ENCODE results near the gene CGNL1. TPM values are rescaled to one million over a fixed set of nuclear protein-coding genes. Genes with fewer than 3 reads are reported as not detected.

Gene CGNL1
- total RNA-seq, 1 donor from 2014 or later: 3.0 TPM

GRCh38 chr15:57328479-57328878, 47.8 kb upstream of the CGNL1 start:
- Histone ChIP-seq H3K27me3 (no peaks in the 10 kb centered on the region), H3K27ac (no peak overlapping the region), H3F3A (ENCODE audit: low read depth) (peaks cover 5% of the 10 kb centered on the region), H3K36me3 (no peaks in the 10 kb centered on the region), H4K20me1 (ENCODE audit: low read depth) (no peaks in the 10 kb centered on the region), H3K4me3 (no peak overlapping the region), H3K9ac (no peak overlapping the region), H3K79me2 (ENCODE audit: low read depth) (no peaks in the 10 kb centered on the region), H3K4me2 (no peak overlapping the region), H3K4me1 (peaks cover 8% of the 10 kb centered on the region), H2AFZ (replicated peaks) (no peak overlapping the region), H3K9me3 (ENCODE audit: low read depth) (no peaks in the 10 kb centered on the region)
- Mint-ChIP-seq H3K27me3 (ENCODE audit: insufficient read depth, low read depth) (peaks cover 4% of the 10 kb centered on the region), H3K27ac (peak overlapping the region; percentile 5), H3K36me3 (no peaks in the 10 kb centered on the region), H3K4me1 (peaks cover 20% of the 10 kb centered on the region), H3K9me3 (no peaks in the 10 kb centered on the region), H3K4me3 (no peak overlapping the region)
- no peak for DNase-seq (ENCODE audit: low spot score)
- no peak for TF ChIP-seq EZH2 (IDR thresholded peaks at IDR 0.05)

GRCh38 chr15:57328897-57329296, 47.4 kb upstream of the CGNL1 start:
- no peak for DNase-seq (ENCODE audit: low spot score)
- H3K27me3 Mint-ChIP-seq (ENCODE audit: insufficient read depth, low read depth): peaks cover 4% of the 10 kb centered on the region
- H3K4me1 Mint-ChIP-seq: peaks cover 16% of the 10 kb centered on the region
- Histone ChIP-seq H4K20me1 (ENCODE audit: low read depth) (no peaks in the 10 kb centered on the region), H3K4me1 (peaks cover 8% of the 10 kb centered on the region), H3K4me2 (no peak overlapping the region), H3K4me3 (no peak overlapping the region), H3K79me2 (ENCODE audit: low read depth) (no peaks in the 10 kb centered on the region), H3K36me3 (no peaks in the 10 kb centered on the region), H3K9ac (no peak overlapping the region), H3F3A (ENCODE audit: low read depth) (peaks cover 5% of the 10 kb centered on the region), H2AFZ (replicated peaks) (no peak overlapping the region), H3K9me3 (ENCODE audit: low read depth) (no peaks in the 10 kb centered on the region), H3K27me3 (no peaks in the 10 kb centered on the region), H3K27ac (no peak overlapping the region)
- TF ChIP-seq CTCF (IDR thresholded peaks at IDR 0.05): no peak
- TF ChIP-seq EZH2phosphoT487 (IDR thresholded peaks at IDR 0.05): no peak
- no peak for TF ChIP-seq EZH2 (IDR thresholded peaks at IDR 0.05)
- no peak overlapping the region for H3K4me3 Mint-ChIP-seq
- H3K9me3 Mint-ChIP-seq: no peaks in the 10 kb centered on the region
- H3K27ac Mint-ChIP-seq: no peak overlapping the region
- H3K36me3 Mint-ChIP-seq: no peaks in the 10 kb centered on the region

GRCh38 chr15:57329582-57330367, 46.5 kb upstream of the CGNL1 start:
- Histone ChIP-seq H3K27ac (no peak overlapping the region), H3K27me3 (no peaks in the 10 kb centered on the region), H3K79me2 (ENCODE audit: low read depth) (no peaks in the 10 kb centered on the region), H3K9ac (no peak overlapping the region), H3K4me1 (peaks cover 5% of the 10 kb centered on the region), H4K20me1 (ENCODE audit: low read depth) (no peaks in the 10 kb centered on the region), H3F3A (ENCODE audit: low read depth) (peaks cover 2% of the 10 kb centered on the region), H2AFZ (replicated peaks) (no peak overlapping the region), H3K4me2 (no peak overlapping the region), H3K36me3 (no peaks in the 10 kb centered on the region), H3K9me3 (ENCODE audit: low read depth) (no peaks in the 10 kb centered on the region), H3K4me3 (no peak overlapping the region)
- Mint-ChIP-seq H3K4me3 (no peak overlapping the region), H3K27ac (no peak overlapping the region), H3K4me1 (peaks cover 13% of the 10 kb centered on the region), H3K27me3 (ENCODE audit: insufficient read depth, low read depth) (peaks cover 4% of the 10 kb centered on the region), H3K9me3 (no peaks in the 10 kb centered on the region), H3K36me3 (no peaks in the 10 kb centered on the region)
- TF ChIP-seq CTCF (IDR thresholded peaks at IDR 0.05) (no peak), EZH2phosphoT487 (IDR thresholded peaks at IDR 0.05) (no peak), EZH2 (IDR thresholded peaks at IDR 0.05) (no peak)
- no peak for DNase-seq (ENCODE audit: low spot score)

GRCh38 chr15:57330619-57331340, 45.5 kb upstream of the CGNL1 start:
- H3K27ac ChIP-seq: no peak overlapping the region
- no peaks in the 10 kb centered on the region for H3K9me3 ChIP-seq (ENCODE audit: low read depth)
- H3K4me2 ChIP-seq: no peak overlapping the region
- no peaks in the 10 kb centered on the region for H3K4me1 ChIP-seq
- DNase-seq (ENCODE audit: low spot score): no peak
- no peaks in the 10 kb centered on the region for H4K20me1 ChIP-seq (ENCODE audit: low read depth)
- Mint-ChIP-seq H3K27me3 (ENCODE audit: insufficient read depth, low read depth) (peaks cover 4% of the 10 kb centered on the region), H3K36me3 (no peaks in the 10 kb centered on the region), H3K9me3 (no peaks in the 10 kb centered on the region), H3K4me3 (no peak overlapping the region), H3K27ac (no peak overlapping the region), H3K4me1 (peaks cover 9% of the 10 kb centered on the region)
- no peak for TF ChIP-seq CTCF (IDR thresholded peaks at IDR 0.05)
- no peak for TF ChIP-seq EZH2phosphoT487 (IDR thresholded peaks at IDR 0.05)
- no peak for TF ChIP-seq EZH2 (IDR thresholded peaks at IDR 0.05)
- H3F3A ChIP-seq (ENCODE audit: low read depth): no peaks in the 10 kb centered on the region
- H3K79me2 ChIP-seq (ENCODE audit: low read depth): no peaks in the 10 kb centered on the region
- H3K36me3 ChIP-seq: no peaks in the 10 kb centered on the region
- H3K4me3 ChIP-seq: no peak overlapping the region
- H3K27me3 ChIP-seq: no peaks in the 10 kb centered on the region
- no peak overlapping the region for H2AFZ ChIP-seq (replicated peaks)
- no peak overlapping the region for H3K9ac ChIP-seq
